Astrocyte of the spinal cord (primary cell): Measurements from ENCODE around the gene HUS1.
"Not testable (repeated sequence)": the region's sequence is repeated elsewhere in the genome, so short reads cannot be mapped to it uniquely, and the experiment has no call there.

Experiments used
- DNase-seq: peaks from one replicate; pipeline ENCODE4 v3.0.0; 2011; ENCODE audit warnings: low read depth, low spot score
- H3K4me3 ChIP-seq: 2 replicates; pipeline ENCODE4 v1.5.1; 2011; ENCODE audit warnings: low read depth, mild to moderate bottlenecking, low read length, moderate library complexity
- in situ Hi-C: cut with HindIII; loops from 2 replicates; pipeline ENCODE4 v1.10.0; 2017; ENCODE audit warnings: low sequenced_read_pairs
- TF ChIP-seq, protein P1 (sequence below): IDR thresholded peaks from 2 replicates; pipeline ENCODE4 v1.5.1; 2012; ENCODE audit warnings: low read depth, mild to moderate bottlenecking, low read length, inconsistent platforms

HUS1 gene

DNA sequence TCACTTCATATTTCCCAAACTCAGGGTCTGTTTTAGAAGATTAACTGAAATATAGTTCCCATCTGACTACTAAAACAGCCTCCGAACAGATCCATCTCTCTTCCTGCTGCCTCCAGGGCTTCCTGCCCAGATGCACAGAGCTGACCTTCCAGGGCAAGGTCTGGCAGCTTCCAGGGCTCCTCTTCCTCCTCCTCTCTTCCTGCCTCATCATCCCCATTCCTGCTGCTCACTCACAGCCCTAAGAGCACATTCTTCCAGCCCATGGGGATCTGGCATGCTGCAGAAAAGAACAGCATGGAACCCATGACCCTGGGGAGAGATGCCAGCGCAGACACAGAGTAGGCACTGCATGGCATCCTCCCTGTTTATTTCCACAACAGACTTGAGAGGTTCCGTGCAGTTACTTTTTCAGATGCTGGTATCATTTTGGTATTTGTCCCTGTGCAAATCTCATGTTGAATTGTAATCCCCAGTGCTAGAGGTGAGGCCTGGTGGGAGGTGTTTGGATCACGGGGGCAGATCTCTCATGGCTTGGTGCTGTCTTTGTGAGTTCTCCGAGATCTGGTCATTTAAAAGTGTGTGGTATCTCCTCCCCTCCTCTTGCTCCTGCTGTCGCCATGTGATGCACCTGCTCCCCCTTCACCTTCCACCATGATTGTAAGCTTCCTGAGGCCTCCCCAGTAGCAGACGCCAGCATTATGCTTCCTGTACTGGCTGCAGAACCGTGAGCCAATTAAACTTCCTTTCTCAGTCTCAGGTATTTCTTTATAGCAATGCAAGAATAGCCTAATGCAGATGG, 35.5 kb downstream of the HUS1 start:
- no peak for DNase-seq
- TF ChIP-seq, protein P1, sequence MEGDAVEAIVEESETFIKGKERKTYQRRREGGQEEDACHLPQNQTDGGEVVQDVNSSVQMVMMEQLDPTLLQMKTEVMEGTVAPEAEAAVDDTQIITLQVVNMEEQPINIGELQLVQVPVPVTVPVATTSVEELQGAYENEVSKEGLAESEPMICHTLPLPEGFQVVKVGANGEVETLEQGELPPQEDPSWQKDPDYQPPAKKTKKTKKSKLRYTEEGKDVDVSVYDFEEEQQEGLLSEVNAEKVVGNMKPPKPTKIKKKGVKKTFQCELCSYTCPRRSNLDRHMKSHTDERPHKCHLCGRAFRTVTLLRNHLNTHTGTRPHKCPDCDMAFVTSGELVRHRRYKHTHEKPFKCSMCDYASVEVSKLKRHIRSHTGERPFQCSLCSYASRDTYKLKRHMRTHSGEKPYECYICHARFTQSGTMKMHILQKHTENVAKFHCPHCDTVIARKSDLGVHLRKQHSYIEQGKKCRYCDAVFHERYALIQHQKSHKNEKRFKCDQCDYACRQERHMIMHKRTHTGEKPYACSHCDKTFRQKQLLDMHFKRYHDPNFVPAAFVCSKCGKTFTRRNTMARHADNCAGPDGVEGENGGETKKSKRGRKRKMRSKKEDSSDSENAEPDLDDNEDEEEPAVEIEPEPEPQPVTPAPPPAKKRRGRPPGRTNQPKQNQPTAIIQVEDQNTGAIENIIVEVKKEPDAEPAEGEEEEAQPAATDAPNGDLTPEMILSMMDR: no peak
- in situ Hi-C loops: no loop called here
- no peak overlapping the region for H3K4me3 ChIP-seq

DNA sequence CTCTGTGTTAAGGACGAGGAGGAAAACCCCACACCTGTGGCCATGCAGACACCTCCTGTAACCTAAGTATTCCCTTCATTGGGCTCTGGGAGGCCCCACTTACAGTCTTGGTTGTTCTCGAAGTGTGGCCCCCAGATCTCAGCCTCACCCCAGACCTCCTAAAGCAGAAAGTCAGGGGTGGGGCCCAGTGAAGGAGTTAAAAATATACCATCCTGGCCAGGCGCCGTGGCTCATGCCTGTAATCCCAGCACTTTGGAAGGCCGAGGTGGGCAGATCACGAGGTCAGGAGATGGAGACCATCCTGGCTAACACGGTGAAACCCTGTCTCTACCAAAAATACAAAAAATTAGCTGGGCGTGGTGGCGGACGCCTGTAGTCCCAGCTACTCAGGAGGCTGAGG, 36.8 kb downstream of the HUS1 start:
- DNase-seq, H3K4me3 ChIP-seq, in situ Hi-C loops: not testable (repeated sequence)

DNA sequence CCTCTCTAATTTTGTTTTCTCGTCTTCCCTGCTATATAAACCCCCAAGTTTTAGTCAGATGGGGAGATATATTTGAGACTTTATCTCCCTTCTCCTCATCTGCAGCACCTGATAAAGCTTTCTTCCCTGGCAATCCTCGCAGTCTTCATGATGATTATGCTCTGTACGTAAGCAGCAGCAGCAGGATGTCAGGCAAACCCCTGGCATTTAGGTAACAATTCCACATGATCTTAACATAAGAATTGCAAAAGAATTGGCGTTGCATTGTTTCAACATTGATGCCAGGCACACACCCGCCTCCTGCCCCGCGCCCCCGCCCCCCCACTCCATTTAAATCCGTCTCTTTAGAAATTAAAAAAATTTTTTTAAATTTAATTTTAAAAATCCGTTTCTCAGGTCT, 37.3 kb downstream of the HUS1 start:
- TF ChIP-seq, protein P1: no peak
- in situ Hi-C loops: no loop called here
- DNase-seq: no peak
- H3K4me3 ChIP-seq: no peak overlapping the region

DNA sequence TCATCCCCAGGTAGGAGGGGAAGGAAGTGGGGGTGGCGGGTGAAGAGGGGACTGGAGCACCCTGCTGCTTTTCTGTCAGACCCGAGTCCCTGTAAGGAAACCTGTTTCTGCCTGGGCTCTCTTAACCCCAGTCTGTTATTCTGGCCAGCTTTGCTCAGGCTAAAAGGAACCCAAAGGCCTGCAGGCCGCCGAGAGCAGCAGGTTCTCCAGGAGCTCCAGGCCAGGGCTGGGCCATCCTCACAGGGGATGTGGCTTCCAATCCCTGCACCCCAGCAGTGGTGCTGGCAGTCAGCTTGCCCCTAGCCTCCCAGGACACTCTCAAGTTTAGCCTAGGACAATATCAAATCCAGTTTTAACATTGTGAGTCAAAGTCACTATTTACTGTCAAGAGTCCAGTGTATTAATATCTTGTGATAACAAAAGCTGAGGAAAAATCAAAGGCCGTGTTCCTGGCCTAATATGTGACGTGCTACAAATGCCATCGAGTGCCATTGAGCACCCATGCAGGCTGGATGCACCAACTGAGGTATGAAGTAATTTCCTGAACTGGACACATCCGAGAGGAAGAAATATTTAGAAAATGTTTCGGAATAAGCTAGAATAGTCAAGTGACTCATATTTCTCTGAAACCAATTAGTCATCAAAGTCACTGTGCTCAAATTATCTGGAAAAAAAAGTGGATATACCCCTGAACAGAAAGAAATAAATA, 38.1 kb downstream of the HUS1 start:
- peak; percentile 78 for DNase-seq
- no peak overlapping the region for H3K4me3 ChIP-seq
- TF ChIP-seq, protein P1: no peak
- in situ Hi-C loops: no loop called here

DNA sequence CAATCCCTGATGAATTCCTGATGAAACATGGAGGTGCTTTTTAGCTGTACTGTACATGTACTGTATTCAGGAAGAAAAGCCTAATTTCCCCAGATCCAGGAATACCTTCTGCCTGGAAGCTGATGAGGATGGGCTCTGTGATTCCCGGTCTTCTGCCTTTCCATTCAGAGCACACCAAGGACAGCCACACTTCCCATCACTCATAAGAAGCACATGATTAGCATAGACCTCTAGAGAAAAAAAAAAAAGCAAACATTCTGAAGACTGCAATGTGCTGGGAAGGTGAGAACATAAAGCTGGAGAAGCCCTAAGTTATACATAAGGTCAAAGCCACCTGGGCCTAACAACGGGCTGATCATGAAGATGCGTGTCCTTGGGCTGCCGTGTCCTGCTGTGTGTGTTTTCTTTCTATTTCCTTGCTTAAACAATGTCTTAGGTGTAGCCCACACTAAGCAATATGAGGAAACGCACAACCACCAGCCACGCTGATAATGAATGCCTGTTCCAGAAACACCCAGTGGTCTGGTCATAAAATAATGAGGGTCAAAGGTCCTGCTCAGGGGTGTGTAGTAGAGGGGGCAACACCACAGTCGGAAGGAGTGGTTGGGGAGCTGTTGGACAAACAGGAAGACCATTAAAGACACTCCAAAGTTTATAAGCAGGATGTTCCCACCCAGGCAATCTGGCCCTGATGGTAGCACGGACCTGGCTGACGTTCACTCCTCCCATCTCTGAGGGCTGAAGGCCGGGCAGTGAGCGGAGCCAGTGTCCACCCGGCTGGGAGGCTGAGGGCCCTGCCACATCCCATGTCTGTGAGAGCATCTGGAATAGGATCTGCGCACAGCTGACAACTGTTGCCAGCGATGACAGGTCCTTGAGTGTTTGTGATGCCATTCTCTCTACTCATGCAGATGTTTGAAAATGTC, 39.1 kb downstream of the HUS1 start:
- no peak overlapping the region for H3K4me3 ChIP-seq
- DNase-seq: peak; percentile 37
- in situ Hi-C loops: no loop called here
- TF ChIP-seq, protein P1: no peak

DNA sequence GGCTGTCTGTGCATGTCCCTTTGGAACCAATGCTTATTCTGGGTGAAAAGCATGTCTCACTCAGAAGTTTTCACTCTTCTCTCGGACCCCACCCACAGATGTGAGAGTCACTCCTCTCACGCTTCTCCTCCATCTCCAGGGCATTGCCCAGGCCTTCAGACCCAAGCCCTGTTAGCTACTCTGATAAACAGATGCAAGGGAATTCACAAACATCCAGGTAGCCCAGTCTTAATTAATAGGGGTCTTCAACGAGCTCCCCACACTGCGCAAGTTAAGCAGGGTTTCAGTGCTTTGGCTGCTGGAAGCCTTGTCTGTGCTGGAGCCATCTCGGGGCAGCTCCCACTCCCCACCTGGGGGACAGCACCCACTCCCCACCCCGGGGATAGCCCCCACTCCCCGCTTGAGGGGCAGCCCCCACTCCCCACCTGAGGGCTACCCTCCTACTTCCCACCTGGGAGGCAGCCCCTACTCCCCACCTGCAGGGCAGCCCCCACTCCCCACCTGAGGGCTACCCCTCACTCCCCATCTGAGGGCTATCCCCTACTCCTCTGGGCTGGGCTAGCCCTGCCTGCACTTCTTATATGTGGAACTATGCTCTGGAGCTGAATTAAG, 39.9 kb downstream of the HUS1 start:
- DNase-seq: no peak
- in situ Hi-C loops: no loop called here
- no peak overlapping the region for H3K4me3 ChIP-seq
- TF ChIP-seq, protein P1: no peak
